HCT116 (cell line): Measurements from ENCODE around the gene TSPAN11. TPM values are rescaled to one million over a fixed set of nuclear protein-coding genes. Genes with fewer than 3 reads are reported as not detected.

Experiments used
- ATAC-seq: fragments of 200-7000 bp; cut with Tn5 transposase; 2 replicates; pipeline ENCODE4 v1.9.1; 2020; ENCODE audit warnings: mild to moderate bottlenecking, moderate library complexity
- BruUV-seq: library from RNA; stranded (reverse); fragments of 400-500 nt; replicated peaks from 2 replicates; lab custom pipeline; 2021; lab: Mats Ljungman, UMichigan
- CTCF ChIA-PET: fragments of 300-600 bp; sonication (Branson Sonifier 250); formaldehyde crosslinking; loops from one replicate; lab custom pipeline; 2021; ENCODE audit warnings: antibody characterized with exemption; lab: Charles Lee
- POLR2A ChIA-PET: fragments of 300-600, 350-600 bp; sonication (Branson Sonifier 250); formaldehyde crosslinking; loops from one replicate; lab custom pipeline; 2021; ENCODE audit warnings: antibody characterized with exemption; lab: Charles Lee
- RAD21 ChIA-PET, 2 experiments: fragments of 300-600 bp; sonication (Branson Sonifier 250); formaldehyde crosslinking; loops; one replicate each; lab custom pipeline; 2023; ENCODE audit warnings: low total read pairs in 2 of 2; ENCODE audit not compliant: uncharacterized antibody in 2 of 2, unreplicated experiment in 2 of 2, low non-redundant PET in 1 of 2; lab: Charles Lee
- DNase-seq: peaks from one replicate; pipeline ENCODE4 v3.0.0-alpha.2; 2010; ENCODE audit warnings: low read depth, low spot score
- H2AFZ ChIP-seq: fragments of 200-600 bp; shearing (Covaris generic), sonication (generic); 2 replicates; pipeline ENCODE4 v1.6.1; 2017; ENCODE audit warnings: low read depth, mixed run types, mixed read lengths, antibody characterized with exemption, low read length; ENCODE audit not compliant: poor library complexity, severe bottlenecking
- H3K27ac ChIP-seq: 2 replicates; pipeline ENCODE4 v1.5.1; 2012; ENCODE audit warnings: low read depth, low read length
- H3K27me3 ChIP-seq: fragments of 200-600 bp; sonication (generic); 2 replicates; pipeline ENCODE4 v1.6.1; 2016; ENCODE audit warnings: mixed run types, low read length, mixed read lengths; ENCODE audit not compliant: insufficient read depth
- H3K36me3 ChIP-seq, 2 experiments: fragments of 200-500 bp in 1 of 2; fragments of 200-600 bp in 1 of 2; sonication (Bioruptor generic) in 1 of 2; sonication (generic) in 1 of 2; 2 replicates each; pipeline versions ENCODE4 v1.5.1 to v1.6.1; 2014 to 2016; ENCODE audit warnings: low read length in 2 of 2, inconsistent platforms in 1 of 2, mixed read lengths in 1 of 2, mixed run types in 1 of 2; ENCODE audit not compliant: insufficient read depth in 2 of 2, control insufficient read depth in 1 of 2
- H3K4me1 ChIP-seq, 2 experiments: fragments of 200-600 bp in 1 of 2; sonication (generic) in 1 of 2; 2 replicates each; pipeline versions ENCODE4 v1.5.1 to v1.6.1; 2012 to 2017; ENCODE audit warnings: low read length in 2 of 2, inconsistent platforms in 1 of 2, mild to moderate bottlenecking in 1 of 2, mixed read lengths in 1 of 2, mixed run types in 1 of 2, moderate library complexity in 1 of 2; ENCODE audit not compliant: insufficient read depth in 2 of 2, control insufficient read depth in 1 of 2
- H3K4me2 ChIP-seq: fragments of 200-600 bp; sonication (generic); 2 replicates; pipeline ENCODE4 v1.6.1; 2017; ENCODE audit warnings: mixed run types, low read length, mixed read lengths
- H3K4me3 ChIP-seq, 2 experiments: fragments of 200-600 bp in 1 of 2; sonication (generic) in 1 of 2; replicated peaks in 1 of 2; 2 replicates each; pipeline ENCODE4 v1.5.1; 2011 to 2016; ENCODE audit warnings: low read length in 2 of 2, control low read depth in 1 of 2, low read depth in 1 of 2, mild to moderate bottlenecking in 1 of 2, mixed read lengths in 1 of 2, mixed run types in 1 of 2
- H3K79me2 ChIP-seq: fragments of 200-600 bp; sonication (generic); 2 replicates; pipeline ENCODE4 v1.6.1; 2017; ENCODE audit warnings: mild to moderate bottlenecking, mixed run types, low read length, moderate library complexity, mixed read lengths; ENCODE audit not compliant: insufficient read depth
- H3K9ac ChIP-seq: fragments of 200-600 bp; sonication (generic); 2 replicates; pipeline ENCODE4 v1.6.1; 2016; ENCODE audit warnings: low read length, mixed read lengths
- H3K9me2 ChIP-seq: fragments of 200-600 bp; sonication (generic), shearing (Covaris generic); 2 replicates; pipeline ENCODE4 v1.6.1; 2017; ENCODE audit warnings: mixed run types, mild to moderate bottlenecking, moderate library complexity; ENCODE audit not compliant: insufficient read depth
- H3K9me3 ChIP-seq, 2 experiments: fragments of 200-500 bp in 1 of 2; fragments of 200-600 bp in 1 of 2; sonication (Bioruptor generic) in 1 of 2; sonication (generic) in 1 of 2; 2 replicates each; pipeline ENCODE4 v1.6.1; 2014 to 2017; ENCODE audit warnings: low read length in 2 of 2, mixed read lengths in 2 of 2, inconsistent platforms in 1 of 2, low read depth in 1 of 2, mild to moderate bottlenecking in 1 of 2, mixed run types in 1 of 2, moderate library complexity in 1 of 2; ENCODE audit not compliant: control insufficient read depth in 1 of 2, insufficient read depth in 1 of 2
- H4K20me1 ChIP-seq: fragments of 200-600 bp; sonication (generic), shearing (Covaris generic); 2 replicates; pipeline ENCODE4 v1.6.1; 2017; ENCODE audit warnings: mixed run types, mild to moderate bottlenecking, moderate library complexity; ENCODE audit not compliant: insufficient read depth
- CBX3 ChIP-seq: IDR thresholded peaks from 2 replicates; pipeline ENCODE4 v1.6.1; 2012; ENCODE audit warnings: low read depth
- CEBPB ChIP-seq: IDR thresholded peaks from 2 replicates; pipeline ENCODE4 v1.6.1; 2012; ENCODE audit warnings: low read depth
- EGR1 ChIP-seq: IDR thresholded peaks from 2 replicates; pipeline ENCODE4 v1.6.1; 2012; ENCODE audit warnings: low read depth
- EZH2 ChIP-seq: fragments of 200-600 bp; sonication (generic); IDR thresholded peaks from 2 replicates; pipeline ENCODE4 v1.6.1; 2017; ENCODE audit warnings: antibody characterized with exemption, mixed run types
- EZH2phosphoT487 ChIP-seq: fragments of 200-600 bp; IDR thresholded peaks from 2 replicates; pipeline ENCODE4 v1.6.1; 2018; ENCODE audit warnings: antibody characterized with exemption, borderline replicate concordance
- FOSL1 ChIP-seq: IDR thresholded peaks from 2 replicates; pipeline ENCODE4 v1.6.1; 2012; ENCODE audit warnings: low read depth
- JUND ChIP-seq: IDR thresholded peaks from 2 replicates; pipeline ENCODE4 v1.6.1; 2012
- POLR2AphosphoS5 ChIP-seq: IDR thresholded peaks from 2 replicates; pipeline ENCODE4 v1.6.1; 2011; ENCODE audit warnings: mild to moderate bottlenecking, low read depth, low read length, moderate library complexity
- RAD21 ChIP-seq: IDR thresholded peaks from 2 replicates; pipeline ENCODE4 v1.6.1; 2012; ENCODE audit warnings: low read depth, mild to moderate bottlenecking
- SIN3A ChIP-seq: IDR thresholded peaks from 2 replicates; pipeline ENCODE4 v1.6.1; 2012; ENCODE audit warnings: low read depth
- SRF ChIP-seq: IDR thresholded peaks from 2 replicates; pipeline ENCODE4 v1.6.1; 2012; ENCODE audit warnings: low read depth
- YY1 ChIP-seq: IDR thresholded peaks from 2 replicates; pipeline ENCODE4 v1.6.1; 2011; ENCODE audit warnings: low read length, low read depth, moderate library complexity, mild to moderate bottlenecking; ENCODE audit not compliant: insufficient replicate concordance; ENCODE audit errors: extremely low read depth
- ZFX ChIP-seq: fragments of 450-650 bp; IDR thresholded peaks from 2 replicates; pipeline ENCODE4 v1.6.1; 2017
- ZNF274 ChIP-seq: fragments of 200-500 bp; sonication (Bioruptor generic); IDR thresholded peaks from 2 replicates; pipeline ENCODE4 v1.6.1; 2014; ENCODE audit warnings: mild to moderate bottlenecking, low read depth, low read length, inconsistent platforms
- intact Hi-C: fragments of 100-400 bp; cut with micrococcal nuclease; formaldehyde crosslinking; loops from 2 replicates; pipeline ENCODE4 v1.10.0; 2022
- total RNA-seq: library from RNA; stranded (reverse); gene quantifications from one replicate; pipeline ENCODE4 v1.2.1, GENCODE V29; 2021; ENCODE audit not compliant: unreplicated experiment
- TF ChIP-seq, protein P1 (sequence below): IDR thresholded peaks from 2 replicates; pipeline ENCODE4 v1.6.1; 2011; ENCODE audit warnings: mild to moderate bottlenecking, low read length, moderate library complexity; ENCODE audit not compliant: insufficient replicate concordance; ENCODE audit errors: extremely low read depth
- TF ChIP-seq, protein P2 (sequence below): IDR thresholded peaks from 2 replicates; pipeline ENCODE4 v1.6.1; 2012
- TF ChIP-seq, protein P3 (sequence below), 3 experiments: fragments of 200-600 bp in 1 of 3; sonication (generic) in 1 of 3; IDR thresholded peaks in 2 of 3; conservative IDR thresholded peaks in 1 of 3; 2 replicates each; pipeline ENCODE4 v1.5.1; 2012 to 2017; ENCODE audit warnings: low read depth in 2 of 3, low read length in 2 of 3, antibody characterized with exemption in 1 of 3, borderline replicate concordance in 1 of 3, control low read depth in 1 of 3, mild to moderate bottlenecking in 1 of 3, mixed read lengths in 1 of 3, mixed run types in 1 of 3, moderate library complexity in 1 of 3; ENCODE audit not compliant: insufficient read depth in 1 of 3
- TF ChIP-seq, protein P4 (sequence below): IDR thresholded peaks from 2 replicates; pipeline ENCODE4 v1.6.1; 2012

Gene TSPAN11
- total RNA-seq, 1 experiment from 2014 or later, result not detected

DNA sequence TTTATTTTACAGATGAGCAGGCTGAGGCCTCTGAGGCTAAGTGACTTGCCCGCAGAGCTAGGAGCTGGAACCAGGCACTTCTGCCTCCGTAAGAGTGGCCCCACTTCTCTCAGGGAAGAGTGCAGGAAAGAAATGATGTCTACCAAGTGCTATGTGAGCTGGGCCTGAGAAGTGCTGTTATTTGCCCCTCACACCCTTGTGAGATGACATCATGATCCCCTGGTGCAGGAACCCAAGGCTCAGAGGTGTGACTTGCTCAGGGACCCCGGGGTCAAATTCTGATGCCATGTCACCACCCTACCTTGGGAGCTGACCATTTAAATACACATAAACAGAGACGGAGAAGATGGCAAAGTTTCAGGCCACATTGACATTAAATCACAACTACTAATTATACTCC lies 83.4 kb downstream of the TSPAN11 start (continued):
- TF ChIP-seq, protein P1, sequence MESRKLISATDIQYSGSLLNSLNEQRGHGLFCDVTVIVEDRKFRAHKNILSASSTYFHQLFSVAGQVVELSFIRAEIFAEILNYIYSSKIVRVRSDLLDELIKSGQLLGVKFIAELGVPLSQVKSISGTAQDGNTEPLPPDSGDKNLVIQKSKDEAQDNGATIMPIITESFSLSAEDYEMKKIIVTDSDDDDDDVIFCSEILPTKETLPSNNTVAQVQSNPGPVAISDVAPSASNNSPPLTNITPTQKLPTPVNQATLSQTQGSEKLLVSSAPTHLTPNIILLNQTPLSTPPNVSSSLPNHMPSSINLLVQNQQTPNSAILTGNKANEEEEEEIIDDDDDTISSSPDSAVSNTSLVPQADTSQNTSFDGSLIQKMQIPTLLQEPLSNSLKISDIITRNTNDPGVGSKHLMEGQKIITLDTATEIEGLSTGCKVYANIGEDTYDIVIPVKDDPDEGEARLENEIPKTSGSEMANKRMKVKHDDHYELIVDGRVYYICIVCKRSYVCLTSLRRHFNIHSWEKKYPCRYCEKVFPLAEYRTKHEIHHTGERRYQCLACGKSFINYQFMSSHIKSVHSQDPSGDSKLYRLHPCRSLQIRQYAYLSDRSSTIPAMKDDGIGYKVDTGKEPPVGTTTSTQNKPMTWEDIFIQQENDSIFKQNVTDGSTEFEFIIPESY, result no peak
- no peak for TF ChIP-seq JUND

DNA sequence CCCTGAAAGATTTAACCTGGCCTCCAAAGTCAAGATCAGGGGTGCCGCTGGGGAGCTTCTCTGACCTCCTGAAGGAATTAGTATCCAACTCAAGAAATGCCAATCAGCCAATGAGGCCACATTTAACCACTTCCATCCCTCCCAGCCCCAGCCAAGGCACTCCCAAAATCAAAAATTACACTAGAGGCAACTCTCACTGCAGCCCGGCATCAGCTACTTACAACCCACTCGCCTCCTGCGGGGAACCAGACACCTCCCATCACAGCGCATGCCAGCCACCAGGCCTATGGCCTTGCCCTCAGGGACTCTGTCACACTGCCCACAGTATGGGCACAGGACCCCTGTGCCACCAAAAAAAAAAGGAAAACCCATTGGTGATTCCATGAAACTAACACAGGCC lies 84.8 kb downstream of the TSPAN11 start:
- H3K27ac ChIP-seq, result no peak overlapping the region
- no peak overlapping the region for H3K4me3 ChIP-seq
- DNase-seq, result no peak
- H3K27me3 ChIP-seq, result no peaks in the 10 kb centered on the region
- H4K20me1 ChIP-seq, result no peaks in the 10 kb centered on the region
- ChIA-PET CTCF (interaction anchor here (1.2 kb wide), 1 partner anchor 160 kb away, joined by 4 read pairs; no protein-coding TSS in a partner anchor), RAD21 (no interaction called here), POLR2A (no interaction called here)
- H3K4me1 ChIP-seq, result peaks cover 0 to 5% of the 10 kb centered on the region in 2 experiments; a peak in 3 of 4 replicates
- intact Hi-C loops, result no loop called here
- no peak for ATAC-seq
- no peak overlapping the region for H3K9ac ChIP-seq
- no TSS peak for BruUV-seq
- H3K9me2 ChIP-seq, result no peaks in the 10 kb centered on the region
- no peak overlapping the region for H3K4me2 ChIP-seq
- no peak overlapping the region for H2AFZ ChIP-seq
- H3K79me2 ChIP-seq, result no peaks in the 10 kb centered on the region
- H3K9me3 ChIP-seq, result no peaks in the 10 kb centered on the region
- H3K36me3 ChIP-seq, result no peaks in the 10 kb centered on the region
- TF ChIP-seq CBX3, result no peak
- TF ChIP-seq, protein P2, sequence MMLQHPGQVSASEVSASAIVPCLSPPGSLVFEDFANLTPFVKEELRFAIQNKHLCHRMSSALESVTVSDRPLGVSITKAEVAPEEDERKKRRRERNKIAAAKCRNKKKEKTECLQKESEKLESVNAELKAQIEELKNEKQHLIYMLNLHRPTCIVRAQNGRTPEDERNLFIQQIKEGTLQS, result no peak
- TF ChIP-seq RAD21, result no peak
- TF ChIP-seq, protein P1, result no peak
- TF ChIP-seq POLR2AphosphoS5, result no peak
- TF ChIP-seq SIN3A, result no peak
- TF ChIP-seq EGR1, result no peak
- TF ChIP-seq CEBPB, result no peak
- no peak for TF ChIP-seq YY1
- TF ChIP-seq EZH2phosphoT487, result no peak
- TF ChIP-seq FOSL1, result no peak
- TF ChIP-seq SRF, result no peak
- TF ChIP-seq, protein P3, sequence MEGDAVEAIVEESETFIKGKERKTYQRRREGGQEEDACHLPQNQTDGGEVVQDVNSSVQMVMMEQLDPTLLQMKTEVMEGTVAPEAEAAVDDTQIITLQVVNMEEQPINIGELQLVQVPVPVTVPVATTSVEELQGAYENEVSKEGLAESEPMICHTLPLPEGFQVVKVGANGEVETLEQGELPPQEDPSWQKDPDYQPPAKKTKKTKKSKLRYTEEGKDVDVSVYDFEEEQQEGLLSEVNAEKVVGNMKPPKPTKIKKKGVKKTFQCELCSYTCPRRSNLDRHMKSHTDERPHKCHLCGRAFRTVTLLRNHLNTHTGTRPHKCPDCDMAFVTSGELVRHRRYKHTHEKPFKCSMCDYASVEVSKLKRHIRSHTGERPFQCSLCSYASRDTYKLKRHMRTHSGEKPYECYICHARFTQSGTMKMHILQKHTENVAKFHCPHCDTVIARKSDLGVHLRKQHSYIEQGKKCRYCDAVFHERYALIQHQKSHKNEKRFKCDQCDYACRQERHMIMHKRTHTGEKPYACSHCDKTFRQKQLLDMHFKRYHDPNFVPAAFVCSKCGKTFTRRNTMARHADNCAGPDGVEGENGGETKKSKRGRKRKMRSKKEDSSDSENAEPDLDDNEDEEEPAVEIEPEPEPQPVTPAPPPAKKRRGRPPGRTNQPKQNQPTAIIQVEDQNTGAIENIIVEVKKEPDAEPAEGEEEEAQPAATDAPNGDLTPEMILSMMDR (IDR thresholded peaks at IDR 0.05 in 2 of 3, conservative IDR thresholded peaks at IDR 0.05 in 1 of 3; ENCODE audit: borderline replicate concordance in 1 of 3, insufficient read depth in 1 of 3, low read depth in 2 of 3, low read length in 2 of 3), result no peak
- TF ChIP-seq EZH2, result no peak
- no peak for TF ChIP-seq ZNF274
- TF ChIP-seq, protein P4, sequence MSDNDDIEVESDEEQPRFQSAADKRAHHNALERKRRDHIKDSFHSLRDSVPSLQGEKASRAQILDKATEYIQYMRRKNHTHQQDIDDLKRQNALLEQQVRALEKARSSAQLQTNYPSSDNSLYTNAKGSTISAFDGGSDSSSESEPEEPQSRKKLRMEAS, result no peak
- no peak for TF ChIP-seq ZFX
